ENCODE measurements around the gene PYROXD2.

Gene PYROXD2

DNA sequence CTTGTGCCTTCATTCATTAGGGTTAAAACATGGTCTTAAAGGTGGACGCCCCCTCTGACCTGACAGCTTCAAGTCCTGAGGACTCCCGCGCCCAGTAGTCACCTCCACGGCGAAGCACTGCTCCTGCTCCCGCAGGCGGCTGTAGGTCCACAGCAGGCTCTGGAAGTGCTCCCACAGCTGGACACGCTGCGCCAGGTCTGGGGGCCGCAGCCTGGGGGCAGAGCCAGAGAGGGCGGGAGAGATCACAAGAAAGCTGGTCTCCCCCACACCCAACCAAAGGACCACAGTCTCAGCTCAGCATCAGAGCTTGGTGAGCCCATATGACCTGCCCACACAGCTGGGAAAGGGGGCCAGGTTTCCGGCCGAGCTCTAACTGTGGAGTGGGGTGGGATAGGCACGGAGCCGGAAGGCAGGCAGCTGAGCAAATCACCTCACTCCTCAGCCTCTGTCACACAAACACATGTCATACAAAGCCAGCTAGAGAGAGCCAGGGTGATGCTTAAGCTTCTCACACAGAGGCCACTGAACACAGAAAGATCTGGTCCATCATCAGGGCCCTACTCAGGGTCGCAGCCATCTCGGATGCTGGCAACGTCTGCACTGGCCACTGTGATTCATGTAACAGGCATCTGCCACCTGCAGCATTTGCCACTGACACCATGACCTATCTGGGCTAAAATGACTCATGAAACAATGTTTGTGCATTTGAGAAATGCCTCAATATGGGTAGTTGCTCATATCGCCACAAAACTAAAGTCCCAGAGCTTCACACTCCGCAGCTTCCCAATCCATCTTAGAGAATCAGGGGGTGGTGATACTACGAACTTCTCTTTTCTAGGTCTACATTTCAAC lies 19.1 kb upstream of the PYROXD2 start:
- DNase-seq = no peak

DNA sequence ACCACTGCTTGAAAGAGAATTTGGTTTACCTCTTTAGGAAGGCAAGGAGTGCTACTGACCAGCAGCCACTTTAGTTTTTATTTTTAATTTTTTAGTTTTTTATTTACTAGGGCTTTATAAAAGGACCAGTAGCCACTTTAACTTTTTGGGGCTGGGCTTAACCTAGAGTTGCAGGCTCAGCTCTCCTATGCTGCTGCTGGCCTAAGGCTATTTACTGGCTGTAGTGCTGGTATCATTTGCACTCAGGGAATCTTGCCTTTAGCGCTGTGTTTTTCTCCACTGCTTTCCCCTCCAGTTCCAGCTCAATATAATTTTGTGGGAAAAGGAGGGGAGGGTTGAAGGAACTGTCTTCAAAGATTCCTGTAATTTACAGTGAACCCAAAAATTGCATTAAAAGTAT lies 18.4 kb upstream of the PYROXD2 start:
- DNase-seq = no peak

DNA sequence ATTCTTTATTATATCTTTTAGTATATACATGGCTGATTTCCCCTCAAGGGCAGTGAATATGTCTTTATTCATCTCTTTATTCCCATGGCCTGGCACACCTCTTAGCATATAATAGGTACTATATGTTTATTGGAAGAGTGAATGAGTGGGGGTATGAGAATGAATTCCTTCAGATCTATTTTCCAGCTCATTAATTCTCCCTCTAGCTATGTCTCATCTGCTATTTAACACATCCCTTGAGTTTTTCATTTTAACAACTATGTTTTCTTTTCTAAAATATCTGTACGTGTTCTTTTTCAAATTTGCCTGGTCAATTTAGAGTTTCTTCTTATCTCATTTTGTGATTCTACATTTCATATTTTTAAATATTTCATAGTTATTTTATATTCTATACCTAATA lies 17.3 kb upstream of the PYROXD2 start:
- DNase-seq = no peak

DNA sequence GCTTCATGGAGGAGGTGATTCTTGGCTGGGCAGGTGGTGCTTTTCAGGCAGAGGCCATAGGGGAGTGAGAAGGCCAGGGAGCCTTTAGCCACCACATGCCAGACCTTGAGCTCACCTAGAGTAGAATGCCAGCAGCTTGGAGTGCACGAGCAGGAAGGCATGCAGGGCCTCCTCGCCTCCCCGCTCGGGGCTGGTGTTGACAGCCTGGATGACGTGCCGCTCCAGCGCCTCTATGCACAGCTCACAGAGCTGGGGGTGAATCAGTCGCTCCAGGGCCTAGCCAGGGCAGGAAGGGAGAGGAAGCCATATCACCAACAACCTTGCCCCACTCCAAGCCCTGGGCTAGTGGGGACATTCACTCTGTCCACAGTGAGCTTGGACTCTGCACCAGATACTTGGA lies 16.0 kb upstream of the PYROXD2 start:
- no peak for DNase-seq

DNA sequence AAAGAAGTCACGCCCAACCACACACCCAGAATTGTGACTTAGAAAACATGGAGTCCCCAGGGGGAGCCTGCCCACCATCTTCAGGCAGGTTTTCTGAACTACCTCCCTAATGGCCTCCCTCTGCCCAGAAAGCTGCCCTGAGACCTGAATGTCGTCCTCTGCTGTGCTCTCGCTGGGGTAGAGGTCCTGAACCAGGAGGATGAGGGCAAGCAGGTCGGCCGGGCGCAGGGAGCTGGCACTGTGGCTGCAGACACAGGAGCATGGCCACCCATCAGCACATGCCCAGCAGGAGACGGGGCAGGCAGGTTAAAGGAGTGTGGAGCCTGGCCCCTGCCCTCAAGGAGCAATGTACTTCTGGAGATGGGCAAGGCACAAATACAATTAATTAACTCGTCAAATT lies 15.4 kb upstream of the PYROXD2 start:
- no peak for DNase-seq

DNA sequence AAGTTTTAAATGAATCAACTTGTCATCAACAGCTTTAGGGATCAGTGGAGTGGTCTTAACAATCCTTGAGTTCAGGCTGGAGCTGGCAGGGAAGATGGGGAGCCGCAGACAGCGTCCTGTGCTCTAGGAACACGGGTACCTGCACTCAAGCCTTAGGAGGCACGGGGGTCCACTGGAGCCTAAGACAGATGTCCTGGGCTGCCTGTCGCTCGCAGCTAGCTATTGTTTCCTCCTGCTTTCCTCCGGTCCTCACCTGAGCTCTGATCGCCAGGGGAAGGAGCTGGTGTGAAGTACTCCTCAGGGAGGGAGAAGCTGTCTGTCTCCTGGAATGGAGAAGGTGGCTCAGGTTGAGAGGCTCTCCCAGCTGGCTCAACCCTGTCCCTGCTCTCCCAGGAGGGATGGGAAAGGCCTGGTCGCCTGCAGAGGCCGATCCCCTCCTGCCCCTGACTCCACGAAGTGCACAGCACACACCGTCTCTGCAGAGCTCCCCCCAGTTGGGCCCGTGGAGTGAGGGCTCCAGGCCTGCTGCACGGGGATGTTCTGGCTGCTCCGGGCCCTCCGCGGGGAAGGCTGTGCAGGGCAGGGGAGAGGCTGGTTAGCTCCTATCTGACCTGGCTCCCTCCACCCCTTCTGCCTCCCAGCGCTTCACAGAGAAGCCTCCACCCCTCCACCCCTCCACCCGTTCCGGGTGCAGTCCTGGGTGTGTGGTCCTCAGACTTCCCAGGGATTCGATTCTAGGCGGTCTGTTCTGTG lies 14.5 kb upstream of the PYROXD2 start:
- no peak for DNase-seq

DNA sequence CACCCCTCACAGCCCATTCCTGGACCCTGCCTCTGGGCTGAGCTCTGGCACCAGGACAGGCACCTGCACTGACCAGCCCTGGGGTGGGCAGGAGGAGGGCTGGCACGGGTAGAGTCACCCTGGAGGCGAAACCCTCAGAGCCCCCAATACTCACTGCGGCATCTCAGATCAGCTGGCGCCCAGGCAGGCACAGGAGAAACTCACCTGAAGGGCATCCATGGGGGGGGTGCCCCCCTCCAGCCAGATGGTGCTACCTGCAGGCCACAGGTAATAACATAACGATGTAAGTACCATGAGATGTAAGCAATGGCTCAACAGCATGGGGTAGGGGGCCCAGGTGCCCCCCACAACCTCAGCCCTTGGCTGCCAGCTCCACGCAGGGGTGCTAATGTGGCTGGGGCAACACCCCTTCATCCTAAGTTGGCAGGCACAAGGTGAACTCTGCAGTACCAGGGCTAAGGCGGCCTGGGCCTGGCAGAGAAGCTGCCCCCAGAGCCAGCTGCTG lies 12.1 kb upstream of the PYROXD2 start:
- DNase-seq = no peak

DNA sequence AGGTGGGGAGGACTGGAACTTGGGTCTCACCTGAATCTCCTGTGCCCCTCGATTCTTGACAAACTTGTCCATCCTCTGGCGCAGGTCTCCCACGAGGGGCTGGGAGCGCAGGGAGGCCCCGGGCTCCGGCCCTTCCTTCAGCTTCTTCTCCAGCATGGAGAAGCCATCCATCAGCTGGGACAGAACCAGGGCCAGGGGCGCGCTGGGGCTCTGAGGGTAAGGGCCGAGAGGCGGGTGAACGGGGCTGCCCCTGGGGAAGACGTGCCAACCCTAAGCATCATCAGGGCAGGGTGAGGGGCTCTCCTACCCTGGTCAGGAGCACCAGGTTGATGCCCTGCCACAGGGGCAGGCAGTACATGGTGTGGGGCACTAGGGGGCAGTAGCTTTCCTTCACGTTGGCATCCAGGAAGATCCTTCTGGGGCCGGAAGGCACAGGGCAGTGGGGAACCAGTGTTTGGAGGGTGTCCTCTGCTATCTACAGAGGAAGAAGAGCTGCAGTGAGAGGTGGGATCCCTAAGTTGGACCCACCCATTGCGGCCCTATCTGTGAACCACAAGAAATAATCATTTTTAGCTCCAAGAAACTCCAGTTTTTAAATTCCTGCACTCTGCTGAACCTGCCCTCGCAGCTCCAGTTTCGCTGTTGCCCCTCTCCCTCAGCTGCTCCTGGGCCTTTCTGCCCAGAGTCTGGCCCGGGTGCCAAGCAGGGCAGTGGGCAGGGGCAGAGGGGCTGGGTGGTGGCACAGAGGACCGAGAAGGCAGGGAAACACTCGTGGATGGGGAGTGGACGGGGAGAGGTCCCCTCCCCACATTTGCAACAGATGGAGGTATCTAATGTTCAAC lies 10.8 kb upstream of the PYROXD2 start:
- DNase-seq = peak; percentile 57

DNA sequence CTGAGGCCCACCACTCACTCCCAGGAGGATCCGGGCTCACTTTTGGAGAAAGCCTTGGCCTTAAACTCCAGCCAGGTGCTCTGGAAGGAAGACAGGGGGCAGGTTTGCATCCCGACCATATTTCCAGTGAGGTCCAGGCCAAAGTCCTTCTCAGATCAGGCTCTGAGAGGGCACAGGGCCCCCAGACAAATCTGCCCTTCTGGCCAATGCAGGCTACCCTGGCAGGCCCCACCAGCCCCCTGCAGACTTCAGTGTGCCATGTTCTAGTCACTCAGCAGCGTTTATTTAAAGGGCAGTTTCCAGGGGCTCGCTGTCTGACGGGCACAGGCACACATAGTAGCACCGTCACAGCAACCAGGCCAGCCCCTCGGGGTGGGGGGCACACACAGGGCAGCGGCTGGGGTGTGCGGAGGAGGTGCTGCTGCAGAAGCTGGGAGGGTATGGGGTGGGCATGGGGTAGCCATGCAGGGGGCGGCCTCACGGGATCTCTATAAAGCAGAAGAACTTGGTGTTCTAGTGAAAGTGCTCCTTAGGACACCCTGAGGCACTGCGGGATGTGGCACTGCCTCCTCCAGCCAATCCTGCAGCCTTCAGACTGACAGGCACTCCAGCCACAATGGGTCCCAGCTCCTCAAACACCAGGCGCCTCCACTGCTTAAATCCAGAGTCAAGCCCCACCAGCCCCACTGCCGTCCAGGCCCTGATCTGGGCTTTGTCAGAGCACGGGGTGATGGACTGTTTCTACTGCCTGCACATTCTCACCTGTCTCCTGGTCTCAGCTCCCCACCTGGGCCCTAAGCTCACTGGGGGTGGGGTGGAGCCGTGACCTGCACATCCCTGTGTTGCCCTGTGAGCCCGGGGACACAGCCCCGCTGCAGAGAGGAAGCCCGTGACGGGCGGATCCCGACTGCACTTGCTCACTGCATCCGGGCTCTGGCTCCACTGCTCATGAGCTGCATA lies 9.6 kb upstream of the PYROXD2 start:
- DNase-seq = no peak

DNA sequence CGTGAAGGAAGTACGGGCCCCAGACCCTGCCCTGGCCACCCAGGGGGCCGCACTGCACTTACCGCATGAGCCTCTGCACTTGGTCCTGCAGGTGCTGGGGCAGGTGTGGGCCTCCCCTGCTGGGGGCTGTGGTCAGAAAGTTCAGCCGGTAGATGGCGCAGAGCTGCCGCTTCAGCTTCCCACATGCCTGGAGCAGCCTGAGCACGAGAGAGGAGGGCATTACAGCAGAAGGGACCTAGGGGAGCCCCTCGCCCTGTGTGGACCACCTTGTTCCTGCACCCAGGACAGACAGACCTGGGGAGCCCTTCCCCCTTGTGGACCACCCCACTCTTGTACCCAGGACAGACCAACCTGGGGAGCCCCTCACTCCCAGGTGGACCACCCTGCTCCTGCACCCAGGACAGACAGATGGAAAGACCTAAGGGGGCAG lies 8.7 kb upstream of the PYROXD2 start:
- DNase-seq = no peak

DNA sequence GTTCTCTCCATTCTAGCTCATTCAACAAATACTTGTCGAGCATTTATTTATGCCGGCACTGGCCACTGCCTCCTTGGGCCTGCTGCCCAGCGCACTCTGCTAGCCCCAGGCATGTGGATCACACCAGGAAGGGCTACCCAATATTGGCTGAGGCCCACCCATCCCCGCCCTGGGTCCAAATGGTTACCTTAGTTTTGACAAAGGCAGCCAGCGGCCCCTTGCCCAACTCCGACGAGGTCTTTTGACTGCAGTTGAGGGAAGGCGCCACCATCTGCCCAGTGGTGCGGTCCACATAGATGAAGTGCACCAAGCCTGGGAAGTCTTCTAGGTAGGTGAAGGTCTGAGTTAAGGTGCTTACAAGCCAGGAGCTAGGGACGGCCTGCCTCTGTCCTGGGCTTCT lies 7.2 kb upstream of the PYROXD2 start:
- DNase-seq = no peak

DNA sequence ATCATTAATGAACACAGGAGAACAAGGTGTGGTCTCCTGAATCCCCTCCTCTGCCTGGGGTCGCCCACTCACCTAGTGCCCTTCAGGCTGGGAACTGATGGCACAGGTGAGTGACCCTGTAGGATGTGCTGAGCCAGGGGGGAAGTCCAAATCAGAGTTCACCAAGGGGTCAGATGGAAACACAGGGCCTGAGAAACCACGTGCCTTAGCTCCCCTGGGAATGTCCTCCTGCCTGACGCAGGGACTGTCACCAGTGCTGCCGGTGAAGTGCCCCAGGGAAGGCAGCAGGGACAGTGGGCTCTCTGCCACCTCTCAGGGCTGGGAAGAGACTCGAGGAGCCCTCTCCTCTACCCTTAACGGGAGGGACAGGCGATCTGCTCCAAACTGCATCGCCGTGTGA lies 5.8 kb upstream of the PYROXD2 start:
- DNase-seq = no peak

DNA sequence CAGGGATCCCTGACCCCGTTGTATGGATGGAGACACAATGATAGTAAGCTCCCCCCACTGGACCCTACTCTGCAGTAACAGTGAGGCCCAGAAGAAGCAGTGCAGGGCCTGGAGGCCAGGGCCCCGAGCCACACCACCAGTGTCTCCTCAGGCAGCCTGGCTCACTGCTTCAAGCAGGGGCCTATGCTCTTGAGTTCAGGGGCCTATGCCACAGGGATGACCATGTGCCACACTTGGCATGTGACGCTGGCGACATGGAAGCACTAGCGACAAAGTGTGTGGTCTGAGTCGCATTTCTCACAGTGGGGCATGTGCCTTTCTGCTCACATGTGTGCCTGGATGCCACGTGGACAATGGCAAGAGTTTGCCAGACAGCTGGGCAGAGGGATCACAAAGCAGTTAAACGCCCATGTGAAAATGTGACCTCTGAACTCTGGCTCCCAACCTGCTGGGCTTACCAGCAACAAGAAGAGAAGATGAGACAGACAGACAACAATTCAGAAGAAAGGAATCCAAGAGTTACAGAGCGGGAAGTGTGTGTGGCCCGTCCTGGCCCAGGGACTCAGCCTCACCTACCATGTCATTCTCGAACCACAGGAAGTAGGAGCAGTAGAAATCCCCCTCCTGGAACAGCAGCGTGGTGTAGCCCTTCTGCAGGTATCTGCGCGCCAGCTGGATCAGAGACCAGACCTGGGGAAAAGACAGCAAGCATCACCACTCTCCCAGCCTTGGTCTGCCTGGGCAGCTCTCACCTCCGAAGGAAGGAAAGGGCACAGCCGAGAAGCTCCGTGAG lies 4.7 kb upstream of the PYROXD2 start:
- no peak for DNase-seq

DNA sequence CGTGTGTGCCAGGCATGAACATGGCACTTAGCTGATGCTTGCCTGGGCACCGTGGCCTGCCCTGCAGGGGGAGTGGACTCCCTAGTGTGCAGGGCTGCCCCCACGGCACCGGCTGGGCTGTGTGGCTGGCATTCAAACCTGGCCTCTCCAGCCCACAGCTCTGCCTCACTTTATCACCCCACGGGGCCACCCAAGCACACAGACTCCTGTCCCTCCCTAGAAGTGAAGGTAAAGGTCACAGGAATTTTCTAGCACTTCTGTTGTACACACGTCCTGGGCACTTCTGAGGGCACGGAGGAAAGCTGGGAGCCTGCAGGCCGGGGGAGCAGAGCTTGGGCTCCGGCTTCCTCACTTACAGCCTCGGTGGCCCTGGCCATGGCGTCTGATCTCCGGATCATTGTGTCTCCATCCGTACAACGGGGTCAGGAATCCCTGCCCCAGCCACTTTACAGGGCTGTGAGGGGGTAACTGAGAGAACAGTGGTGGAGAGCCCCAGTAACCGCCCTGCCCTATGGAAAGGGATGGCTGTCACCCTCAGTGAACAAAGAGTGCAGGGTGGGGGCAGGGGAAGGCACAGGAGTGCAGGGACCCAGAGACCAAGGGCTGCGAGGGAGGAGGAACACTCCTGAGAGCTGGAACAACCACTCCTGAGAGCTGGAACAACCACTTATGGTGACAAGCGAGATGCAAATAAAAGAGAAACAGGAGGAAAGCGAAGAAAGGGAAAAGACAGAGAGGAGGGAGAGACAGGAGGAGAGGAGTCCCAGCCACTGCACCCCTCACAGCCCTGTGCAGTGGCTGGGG lies 3.9 kb upstream of the PYROXD2 start:
- DNase-seq = no peak

DNA sequence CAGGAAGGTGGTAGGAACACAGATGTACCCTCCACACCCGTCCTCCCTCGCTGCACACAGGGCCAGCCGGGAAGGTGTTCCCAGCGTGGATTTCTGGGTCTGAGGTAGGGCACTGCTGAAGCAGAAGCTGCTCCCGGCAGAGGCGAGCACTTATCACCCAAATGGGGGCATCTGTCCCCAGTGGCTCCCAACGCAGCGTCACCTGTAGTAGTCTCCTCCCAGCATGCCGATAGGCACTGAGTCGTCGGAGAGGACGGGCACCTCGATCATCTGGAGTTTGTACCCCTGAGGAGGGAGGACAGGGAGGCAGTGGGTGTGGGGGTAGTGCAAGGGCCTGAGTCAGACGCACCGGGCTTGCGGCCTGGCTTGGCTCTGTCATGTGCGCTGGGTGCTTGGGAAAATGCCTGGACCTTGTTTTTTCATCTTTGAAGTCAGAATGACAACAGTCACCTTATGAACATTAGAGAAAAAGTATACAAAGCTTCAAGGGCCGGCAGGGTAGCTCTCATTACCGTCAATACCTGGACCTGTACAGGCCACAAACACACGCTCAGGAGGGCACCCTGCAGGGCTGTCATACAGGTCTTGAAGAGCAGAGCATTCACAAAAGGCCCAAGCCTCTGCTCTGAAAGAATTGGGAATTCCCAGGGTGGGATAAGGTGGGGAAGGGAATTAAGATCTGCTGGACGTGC lies 3.1 kb upstream of the PYROXD2 start:
- no peak for DNase-seq

DNA sequence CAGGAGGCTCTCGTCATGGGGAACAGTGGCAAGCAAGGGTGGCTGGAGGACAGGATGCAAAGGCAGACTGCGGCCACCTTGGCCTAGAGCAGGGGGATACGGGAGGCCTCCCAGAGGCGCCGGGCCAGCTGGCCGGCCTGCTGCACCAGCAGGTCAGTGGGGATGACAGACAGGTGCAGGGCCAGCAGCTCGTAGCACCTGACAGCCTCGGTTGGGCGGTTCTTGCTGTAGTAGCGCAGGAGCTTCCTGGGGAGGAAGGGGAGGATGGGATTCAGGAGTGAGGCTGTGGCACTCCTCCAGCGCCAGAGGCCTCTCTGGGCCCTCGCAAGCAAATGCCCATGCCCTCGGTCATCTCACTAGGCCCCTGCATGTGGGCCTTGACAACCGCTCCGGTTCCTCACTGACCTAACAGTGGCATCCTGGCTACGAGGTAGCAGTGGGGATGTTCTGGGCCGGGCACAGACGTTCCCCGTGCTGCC lies 2.5 kb upstream of the PYROXD2 start:
- DNase-seq = no peak

DNA sequence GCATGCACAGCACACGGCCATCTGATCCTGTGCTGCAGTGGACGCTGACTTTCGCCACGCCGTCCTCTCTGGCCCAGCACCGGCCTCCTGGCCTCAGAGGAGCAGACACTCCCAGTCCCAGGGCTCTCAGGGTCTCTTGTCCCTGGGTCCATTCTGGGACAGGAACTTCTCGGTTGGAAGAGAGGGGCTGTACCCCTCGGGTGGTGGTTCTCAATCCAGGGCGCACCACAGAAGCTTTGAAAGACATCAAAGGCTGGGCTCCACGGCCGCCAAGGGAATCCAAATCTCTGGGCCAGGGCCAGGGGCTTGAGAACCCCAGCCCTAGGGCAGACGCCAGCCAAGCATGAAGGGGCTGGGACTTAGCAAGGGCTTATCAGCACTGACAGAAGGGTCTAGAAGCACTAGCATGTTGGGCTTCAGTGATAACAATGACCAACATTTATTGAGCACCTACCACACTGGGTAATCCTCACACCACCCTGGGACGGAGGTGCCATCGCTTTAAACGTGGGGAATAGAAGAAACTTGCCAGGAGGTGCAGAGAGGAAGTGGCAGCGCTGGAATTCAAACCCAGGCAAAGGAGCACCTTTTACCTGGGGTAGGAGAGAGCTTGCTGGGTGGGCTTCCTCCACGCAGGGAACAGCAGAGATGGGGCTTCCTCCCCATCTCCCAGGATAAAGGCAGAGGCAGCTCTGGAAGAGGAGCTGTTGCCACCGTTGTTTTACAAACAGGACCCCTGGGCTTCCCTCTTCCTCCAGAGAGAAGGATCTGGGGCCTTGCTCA lies 1.8 kb upstream of the PYROXD2 start:
- no peak for DNase-seq

DNA sequence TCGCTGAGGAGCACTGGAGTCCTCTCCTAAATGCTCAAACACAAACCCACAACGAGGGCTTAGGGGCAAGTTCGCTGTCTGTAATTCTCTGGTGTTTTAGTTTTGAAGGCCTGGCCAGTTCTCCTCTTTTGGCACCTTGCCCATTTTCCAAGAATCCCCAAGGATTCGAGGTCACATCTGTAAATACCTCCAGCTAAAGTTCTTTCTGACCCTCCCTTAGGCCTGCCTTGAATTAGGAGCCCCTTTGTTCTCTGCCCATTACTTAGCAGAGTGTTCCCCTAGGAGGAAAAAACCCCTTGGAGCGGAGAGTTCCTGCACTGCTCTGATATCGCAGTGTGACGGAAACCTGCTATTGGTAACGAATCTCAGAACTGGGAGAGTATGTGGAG lies 743 bp upstream of the PYROXD2 start:
- DNase-seq = no peak

DNA sequence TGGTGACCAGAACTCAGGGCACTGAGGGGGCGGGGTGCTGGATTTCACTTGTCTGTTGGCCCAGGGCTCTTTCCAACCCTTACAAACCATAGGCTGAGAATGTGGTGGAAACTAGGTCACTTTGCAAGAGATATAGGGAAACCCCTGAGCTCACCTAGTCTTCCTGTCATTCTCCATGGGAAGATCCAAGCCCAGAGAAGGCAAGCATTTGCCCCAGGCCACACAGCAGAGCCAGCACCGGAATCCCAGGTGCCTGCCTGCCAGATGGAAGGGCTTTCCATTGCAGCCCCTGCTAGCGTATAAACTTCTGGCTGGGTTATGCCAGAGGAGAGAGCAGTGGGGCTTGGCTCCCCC lies 427 bp downstream of the PYROXD2 start:
- DNase-seq = no peak

Measured in CD4-positive, alpha-beta T cell treated with Interleukin-10 for 1 hour (primary cell).